ENCODE results near the gene TCP1.
"Not testable (repeated sequence)": the region's sequence is repeated elsewhere in the genome, so short reads cannot be mapped to it uniquely, and the experiment has no call there.

TCP1 gene

DNA sequence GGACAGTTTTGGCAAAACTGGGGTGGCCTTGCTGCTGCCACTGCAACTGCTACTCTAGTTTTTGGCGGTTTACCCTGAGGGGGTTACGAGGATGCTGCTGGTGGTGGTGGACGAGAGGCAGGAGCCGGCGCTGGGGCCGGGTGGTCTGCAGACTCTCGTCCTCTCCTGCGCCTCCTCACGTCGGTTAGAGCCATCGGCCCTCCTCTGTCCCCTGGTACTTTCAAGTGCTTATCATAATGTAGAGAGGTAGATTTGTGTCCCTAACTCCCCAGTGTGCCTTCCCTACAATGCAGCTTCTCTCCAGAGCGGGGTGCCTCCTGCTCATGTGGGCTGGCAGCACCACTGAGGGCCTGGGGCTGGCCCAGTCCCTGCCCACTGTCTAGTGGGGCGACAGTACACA lies 36.6 kb upstream of the TCP1 start:
- ChIA-PET POLR2A (no interaction called here), CTCF (no interaction called here)
- TF ChIP-seq NFRKB (IDR thresholded peaks at IDR 0.05) (no peak), FOXK2 (IDR thresholded peaks at IDR 0.05) (no peak), ELF4 (IDR thresholded peaks at IDR 0.05) (no peak), PKNOX1 (IDR thresholded peaks at IDR 0.05) (no peak), CTBP1 (IDR thresholded peaks at IDR 0.05; ENCODE audit: borderline replicate concordance) (no peak)
- no peak for DNase-seq (ENCODE audit: extremely low spot score)

DNA sequence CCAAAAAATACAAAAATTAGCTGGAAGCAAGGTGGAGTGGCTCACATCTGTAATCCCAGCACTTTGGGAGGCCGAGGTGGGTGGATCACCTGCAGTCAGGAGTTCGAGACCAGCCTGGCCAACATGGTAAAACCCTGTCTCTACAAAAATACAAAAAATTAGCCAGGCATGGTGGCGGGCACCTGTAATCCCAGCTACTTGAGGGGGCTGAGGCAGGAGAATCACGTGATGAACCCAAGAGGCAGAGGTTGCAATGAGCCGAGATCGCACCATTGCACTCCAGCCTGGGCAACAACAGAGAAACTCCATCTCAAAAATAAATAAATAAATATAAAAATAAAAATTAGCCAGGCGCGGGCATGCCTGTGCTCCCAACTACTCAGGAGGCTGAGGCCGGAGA lies 35.3 kb upstream of the TCP1 start:
- POLR2A ChIA-PET; DNase-seq (ENCODE audit: extremely low spot score); CTCF ChIA-PET: not testable (repeated sequence)

DNA sequence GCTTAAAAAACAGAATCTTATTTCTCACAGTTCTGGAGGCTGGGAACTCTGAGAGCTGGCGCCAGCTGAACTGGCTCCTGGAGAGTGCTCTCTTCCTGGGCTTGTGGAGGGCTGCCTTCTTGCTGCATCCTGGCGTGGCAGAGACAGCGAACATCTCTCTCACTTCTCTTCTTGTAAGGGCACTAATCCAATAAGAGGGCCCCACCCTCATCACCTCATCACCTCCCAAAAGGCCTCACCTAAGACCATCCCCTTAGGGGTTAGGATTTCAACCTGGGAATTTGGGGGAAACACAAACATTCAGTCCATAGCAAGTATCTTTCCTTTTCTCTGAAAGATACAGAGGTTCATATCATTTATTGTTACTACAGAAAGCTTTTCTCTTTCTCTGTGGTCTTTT lies 34.6 kb upstream of the TCP1 start:
- DNase-seq (ENCODE audit: extremely low spot score): no peak
- ChIA-PET POLR2A (no interaction called here), CTCF (no interaction called here)
- TF ChIP-seq FOXK2 (IDR thresholded peaks at IDR 0.05): no peak
- TF ChIP-seq FOXM1 (IDR thresholded peaks at IDR 0.05; ENCODE audit: borderline replicate concordance): no peak
- no peak for TF ChIP-seq BHLHE40 (IDR thresholded peaks at IDR 0.05; ENCODE audit: borderline replicate concordance)
- TF ChIP-seq ARNT (IDR thresholded peaks at IDR 0.05): no peak

DNA sequence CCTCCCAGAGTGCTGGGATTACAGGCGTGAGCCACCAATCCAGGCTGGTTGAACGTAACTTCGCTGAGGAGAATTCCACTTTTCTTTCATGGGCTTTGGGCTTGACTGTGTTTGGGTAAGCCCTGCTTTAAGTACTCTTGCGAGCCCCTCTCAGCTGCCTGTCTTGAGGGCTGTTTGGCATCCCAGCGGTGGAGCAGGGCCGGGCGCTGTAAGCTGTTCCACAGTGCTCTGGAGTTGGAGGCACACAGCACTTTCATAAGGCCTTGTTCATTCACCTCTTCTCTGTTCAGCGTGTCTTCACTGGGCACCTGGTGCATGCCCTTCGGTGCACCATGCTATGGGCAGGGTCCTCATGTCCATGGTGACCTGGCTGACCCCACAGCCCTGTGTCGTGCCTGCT lies 32.3 kb upstream of the TCP1 start:
- CTCF ChIA-PET: no interaction called here
- POLR2A ChIA-PET: interaction anchor here (0.7 kb wide), 1 partner anchor 32 kb away, joined by 4 read pairs; the partner anchor contains the start of gene MRPL18
- DNase-seq (ENCODE audit: extremely low spot score): no peak
- TF ChIP-seq L3MBTL2 (conservative IDR thresholded peaks at IDR 0.05) (no peak), HDGF (IDR thresholded peaks at IDR 0.05; ENCODE audit: borderline replicate concordance) (no peak), FOXA1 (IDR thresholded peaks at IDR 0.05) (no peak), BHLHE40 (IDR thresholded peaks at IDR 0.05; ENCODE audit: borderline replicate concordance) (no peak), ZNF384 (IDR thresholded peaks at IDR 0.05) (no peak), FOXK2 (IDR thresholded peaks at IDR 0.05) (no peak), TARDBP (IDR thresholded peaks at IDR 0.05) (no peak), PKNOX1 (IDR thresholded peaks at IDR 0.05) (no peak), LEF1 (IDR thresholded peaks at IDR 0.05; ENCODE audit: borderline replicate concordance) (no peak), FOXM1 (IDR thresholded peaks at IDR 0.05; ENCODE audit: borderline replicate concordance) (no peak), NFRKB (IDR thresholded peaks at IDR 0.05) (no peak), ARNT (IDR thresholded peaks at IDR 0.05) (no peak), ELF4 (IDR thresholded peaks at IDR 0.05) (no peak)

DNA sequence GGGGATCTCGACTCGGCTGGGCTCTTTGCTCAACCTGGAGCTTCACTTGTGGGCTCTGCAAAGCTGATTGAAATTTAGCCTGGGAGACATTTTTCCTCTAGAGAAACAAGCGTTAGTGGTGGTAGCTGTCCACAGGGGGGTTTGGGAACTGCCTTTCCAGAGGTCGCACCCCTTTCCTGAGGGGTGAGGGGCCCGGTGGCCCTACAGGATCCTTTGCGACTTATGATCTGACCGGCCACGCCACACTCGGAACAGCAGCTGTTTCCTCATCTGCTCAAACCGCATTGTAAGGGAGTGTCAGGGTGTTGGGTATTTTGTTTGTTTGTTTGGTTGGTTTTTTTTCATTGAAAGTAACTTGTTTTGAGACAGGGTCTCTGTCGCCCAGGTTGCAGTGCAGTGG lies 31.7 kb upstream of the TCP1 start:
- TF ChIP-seq ZNF384 (IDR thresholded peaks at IDR 0.05) (no peak), PKNOX1 (IDR thresholded peaks at IDR 0.05) (no peak), SP1 (IDR thresholded peaks at IDR 0.05) (no peak), FOXA1 (IDR thresholded peaks at IDR 0.05) (no peak)
- ChIA-PET CTCF (no interaction called here), POLR2A (no interaction called here)
- DNase-seq (ENCODE audit: extremely low spot score): no peak

- TF ChIP-seq FOXA1 (IDR thresholded peaks at IDR 0.05) (no peak), TARDBP (IDR thresholded peaks at IDR 0.05) (no peak), LEF1 (IDR thresholded peaks at IDR 0.05; ENCODE audit: borderline replicate concordance) (no peak), SP1 (IDR thresholded peaks at IDR 0.05) (no peak), FOXM1 (IDR thresholded peaks at IDR 0.05; ENCODE audit: borderline replicate concordance) (no peak), BHLHE40 (IDR thresholded peaks at IDR 0.05; ENCODE audit: borderline replicate concordance) (no peak), ELF4 (IDR thresholded peaks at IDR 0.05) (no peak), HDGF (IDR thresholded peaks at IDR 0.05; ENCODE audit: borderline replicate concordance) (no peak), PKNOX1 (IDR thresholded peaks at IDR 0.05) (no peak), NFRKB (IDR thresholded peaks at IDR 0.05) (no peak), CTBP1 (IDR thresholded peaks at IDR 0.05; ENCODE audit: borderline replicate concordance) (no peak), SUZ12 (IDR thresholded peaks at IDR 0.05) (no peak), FOXK2 (IDR thresholded peaks at IDR 0.05) (no peak), L3MBTL2 (conservative IDR thresholded peaks at IDR 0.05) (no peak), ZNF384 (IDR thresholded peaks at IDR 0.05) (no peak)
- ChIA-PET CTCF (no interaction called here), POLR2A (interaction anchor here (1.3 kb wide), 1 partner anchor 93 kb away, joined by 4 read pairs; the partner anchor contains the start of gene WTAP)
- DNase-seq (ENCODE audit: extremely low spot score): no peak
Measured at GRCh38 chr6:159819932-159820640, 30.7 kb upstream of the TCP1 start.

DNA sequence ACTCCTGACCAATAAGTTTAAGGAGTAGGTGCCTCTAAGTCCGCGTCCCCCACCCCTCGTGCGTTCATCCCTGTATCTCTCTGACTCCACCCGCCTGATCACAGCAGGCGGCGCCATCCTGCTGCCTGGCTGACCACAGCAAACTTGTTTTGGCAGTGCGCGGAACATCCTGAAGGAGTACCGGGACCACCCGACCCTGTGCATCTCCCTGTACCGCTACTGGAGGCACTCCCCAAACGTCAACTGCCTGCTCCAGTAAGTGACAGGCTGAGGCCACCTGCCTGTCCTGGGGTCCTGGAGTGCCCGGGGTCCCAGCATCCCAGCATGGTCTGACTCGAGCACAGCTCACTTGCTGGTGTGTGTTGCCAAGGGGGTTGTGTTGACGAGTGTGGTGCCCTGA lies 29.7 kb upstream of the TCP1 start:
- no peak for DNase-seq (ENCODE audit: extremely low spot score)
- ChIA-PET CTCF (no interaction called here), POLR2A (interaction anchor here (1.3 kb wide), 1 partner anchor 92 kb away, joined by 4 read pairs; the partner anchor contains the start of gene WTAP)
- TF ChIP-seq PKNOX1 (IDR thresholded peaks at IDR 0.05) (no peak), SUZ12 (IDR thresholded peaks at IDR 0.05) (no peak), NFRKB (IDR thresholded peaks at IDR 0.05) (no peak), ZNF384 (IDR thresholded peaks at IDR 0.05) (no peak), FOXK2 (IDR thresholded peaks at IDR 0.05) (no peak), CTBP1 (IDR thresholded peaks at IDR 0.05; ENCODE audit: borderline replicate concordance) (no peak), BHLHE40 (IDR thresholded peaks at IDR 0.05; ENCODE audit: borderline replicate concordance) (no peak), FOXA1 (IDR thresholded peaks at IDR 0.05) (no peak), SP1 (IDR thresholded peaks at IDR 0.05) (no peak), HDGF (IDR thresholded peaks at IDR 0.05; ENCODE audit: borderline replicate concordance) (no peak), FOXM1 (IDR thresholded peaks at IDR 0.05; ENCODE audit: borderline replicate concordance) (no peak), ELF4 (IDR thresholded peaks at IDR 0.05) (no peak), L3MBTL2 (conservative IDR thresholded peaks at IDR 0.05) (no peak)

Measured in HEK293T (cell line).